NK-92 treated with Interleukin-12 subunit alpha and Interleukin-12 subunit beta, amount 100 ng/mL, for 24 hours (cell line): ENCODE results near the gene CLDN17.

Source experiments
- DNase-seq: peaks from one replicate; lab custom pipeline; 2025; lab: John Stamatoyannopoulos, UW

The CLDN17 gene

GRCh38 chr21:30166705-30167104 lies at the start of gene CLDN17:
Gene CLDN17, minus strand, starts transcription at chr21:30166805. Its CDS starts 188 bp downstream, at chr21:30166617.
- DNase-seq: no peak

GRCh38 chr21:30216041-30216723 lies 49.6 kb upstream of the CLDN17 start, which contains the start of gene CLDN8:
Gene CLDN8, minus strand, starts transcription at chr21:30216097. Its CDS starts 172 bp downstream, at chr21:30215925.
- DNase-seq: no peak

GRCh38 chr21:30211071-30211470 lies 44.5 kb upstream of the CLDN17 start:
- DNase-seq: no peak

GRCh38 chr21:30209601-30210000 lies 43.0 kb upstream of the CLDN17 start:
- DNase-seq: no peak

- no peak for DNase-seq
Observed at GRCh38 chr21:30207252-30207579, 40.6 kb upstream of the CLDN17 start.

- DNase-seq: no peak
Observed at GRCh38 chr21:30206551-30207251, 40.1 kb upstream of the CLDN17 start.

GRCh38 chr21:30200000-30200399 lies 33.4 kb upstream of the CLDN17 start:
- no peak for DNase-seq

GRCh38 chr21:30194701-30195299 lies 28.2 kb upstream of the CLDN17 start:
- no peak for DNase-seq

- DNase-seq: no peak
Observed at GRCh38 chr21:30193201-30193600, 26.6 kb upstream of the CLDN17 start.

GRCh38 chr21:30190554-30190953 lies 23.9 kb upstream of the CLDN17 start:
- no peak for DNase-seq

GRCh38 chr21:30189773-30190172 lies 23.2 kb upstream of the CLDN17 start:
- no peak for DNase-seq

- DNase-seq: no peak
Observed at GRCh38 chr21:30186242-30186641, 19.6 kb upstream of the CLDN17 start.

GRCh38 chr21:30168086-30168485 lies 1.5 kb upstream of the CLDN17 start:
- no peak for DNase-seq

- no peak for DNase-seq
Observed at GRCh38 chr21:30166171-30166570, 434 bp downstream of the CLDN17 start.

GRCh38 chr21:30164796-30165195 lies 1.8 kb downstream of the CLDN17 start:
- no peak for DNase-seq

GRCh38 chr21:30153697-30154340 lies 12.8 kb downstream of the CLDN17 start:
- DNase-seq: no peak

GRCh38 chr21:30152792-30153191 lies 13.8 kb downstream of the CLDN17 start:
- DNase-seq: no peak

GRCh38 chr21:30148906-30149305 lies 17.7 kb downstream of the CLDN17 start:
- DNase-seq: no peak

GRCh38 chr21:30146558-30147282 lies 19.9 kb downstream of the CLDN17 start:
- no peak for DNase-seq

- no peak for DNase-seq
Observed at GRCh38 chr21:30138483-30138882, 28.1 kb downstream of the CLDN17 start.

- DNase-seq: no peak
Observed at GRCh38 chr21:30129246-30129645, 37.4 kb downstream of the CLDN17 start.

GRCh38 chr21:30126576-30126975 lies 40.0 kb downstream of the CLDN17 start:
- no peak for DNase-seq
